Caco-2 (cell line): Measurements from ENCODE around the gene TTC39C. TPM values are rescaled to one million over a fixed set of nuclear protein-coding genes. Genes with fewer than 3 reads are reported as not detected.

Experiments
- BruUV-seq: library from RNA; stranded (reverse); fragments of 400-500 nt; replicated peaks from 2 replicates; lab custom pipeline; 2021; lab: Mats Ljungman, UMichigan
- CTCF ChIA-PET: fragments of 300-600 bp; sonication (Branson Sonifier 250); formaldehyde crosslinking; loops from one replicate; lab custom pipeline; 2022; ENCODE audit warnings: antibody characterized with exemption; lab: Charles Lee
- POLR2A ChIA-PET: fragments of 300-600 bp; sonication (Branson Sonifier 250); formaldehyde crosslinking; loops from one replicate; lab custom pipeline; 2022; ENCODE audit warnings: antibody characterized with exemption; lab: Charles Lee
- DNase-seq, 2 experiments: peaks; one replicate each; pipeline versions ENCODE4 v3.0.0 to v3.0.0-alpha.2; 2020 to 2022
- H3K27me3 ChIP-seq: replicated peaks from 2 replicates; pipeline ENCODE4 v1.6.0; 2011; ENCODE audit warnings: low read length; ENCODE audit not compliant: control insufficient read depth, insufficient read depth
- H3K36me3 ChIP-seq: 2 replicates; pipeline ENCODE4 v1.5.1; 2011; ENCODE audit warnings: low read length; ENCODE audit not compliant: control insufficient read depth, insufficient read depth
- H3K4me1 ChIP-seq: fragments of 250-450 bp; sonication (Bioruptor Pico); 2 replicates; pipeline ENCODE4 v1.5.1; 2020; ENCODE audit warnings: mild to moderate bottlenecking
- H3K4me3 ChIP-seq: 2 replicates; pipeline ENCODE4 v1.5.1; 2011; ENCODE audit warnings: low read depth, mild to moderate bottlenecking, control low read depth, low read length
- H3K9me3 ChIP-seq: fragments of 250-450 bp; sonication (Bioruptor Pico); 2 replicates; pipeline ENCODE4 v1.5.1; 2020; ENCODE audit warnings: mild to moderate bottlenecking, moderate library complexity
- H3K27ac Mint-ChIP-seq: one replicate; pipeline ENCODE4 v1.8.0; 2022; ENCODE audit warnings: mixed read lengths; ENCODE audit not compliant: unreplicated experiment
- H3K27me3 Mint-ChIP-seq: one replicate; pipeline ENCODE4 v1.8.0; 2022; ENCODE audit warnings: mixed read lengths; ENCODE audit not compliant: insufficient read depth, unreplicated experiment
- H3K36me3 Mint-ChIP-seq: one replicate; pipeline ENCODE4 v1.8.0; 2022; ENCODE audit warnings: mild to moderate bottlenecking, mixed read lengths; ENCODE audit not compliant: insufficient read depth, unreplicated experiment
- H3K4me1 Mint-ChIP-seq: one replicate; pipeline ENCODE4 v1.8.0; 2022; ENCODE audit warnings: low read depth, mixed read lengths; ENCODE audit not compliant: unreplicated experiment
- H3K4me3 Mint-ChIP-seq: one replicate; pipeline ENCODE4 v1.8.0; 2022; ENCODE audit warnings: mild to moderate bottlenecking, moderate library complexity, mixed read lengths; ENCODE audit not compliant: unreplicated experiment
- H3K9me3 Mint-ChIP-seq: one replicate; pipeline ENCODE4 v1.8.0; 2022; ENCODE audit warnings: mixed read lengths; ENCODE audit not compliant: unreplicated experiment
- intact Hi-C: fragments of 100-400 bp; cut with micrococcal nuclease; formaldehyde crosslinking; loops from one replicate; pipeline ENCODE4 v1.10.0; 2022; ENCODE audit not compliant: unreplicated experiment
- total RNA-seq: library from RNA; stranded (reverse); gene quantifications from 2 replicates; pipeline ENCODE4 v1.2.3, GENCODE V29; 2022
- TF ChIP-seq, protein P1 (sequence below), 2 experiments: fragments of 200-600 bp in 1 of 2; IDR thresholded peaks; 1 replicate in 1 of 2; 2 replicates in 1 of 2; pipeline versions ENCODE4 v1.5.1 to v1.8.0; 2011 to 2022; ENCODE audit warnings: antibody characterized with exemption in 1 of 2, control low read depth in 1 of 2, inconsistent platforms in 1 of 2, low read depth in 1 of 2, low read length in 1 of 2, mild to moderate bottlenecking in 1 of 2, moderate library complexity in 1 of 2; ENCODE audit not compliant: insufficient read depth in 1 of 2, severe bottlenecking in 1 of 2, unreplicated experiment in 1 of 2

TTC39C gene
- total RNA-seq, 1 experiment from 2014 or later, result 9.3 TPM

DNA sequence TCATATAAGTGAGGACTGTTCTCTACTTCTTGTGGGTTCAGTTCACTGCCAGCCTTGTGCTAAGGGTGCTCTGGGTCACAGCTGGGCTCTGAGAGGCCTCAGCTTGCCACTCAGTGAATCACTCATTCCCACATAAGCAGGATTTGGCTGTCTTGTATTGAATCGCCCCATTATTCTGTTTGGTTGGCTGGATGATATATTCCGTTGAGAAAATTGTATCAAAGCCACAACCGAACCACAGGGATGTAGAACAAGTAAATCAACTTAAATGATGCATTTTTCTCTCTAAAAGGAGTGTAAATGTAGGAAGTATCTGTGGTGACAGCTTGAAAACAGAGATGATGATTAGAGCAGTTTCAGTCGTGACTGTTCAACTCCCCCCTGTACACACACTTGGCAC is 39.6 kb downstream of the TTC39C start:
- peaks cover 13% of the 10 kb centered on the region for H3K4me1 Mint-ChIP-seq
- Histone ChIP-seq H3K36me3 (no peaks in the 10 kb centered on the region), H3K4me3 (no peak overlapping the region), H3K27me3 (no peaks in the 10 kb centered on the region), H3K4me1 (peaks cover 8% of the 10 kb centered on the region; the same call in 1 of the 2 replicates), H3K9me3 (no peaks in the 10 kb centered on the region)
- POLR2A ChIA-PET, result no interaction called here
- no peak for DNase-seq
- H3K9me3 Mint-ChIP-seq, result no peaks in the 10 kb centered on the region
- no TSS peak for BruUV-seq
- no peaks in the 10 kb centered on the region for H3K27me3 Mint-ChIP-seq
- H3K27ac Mint-ChIP-seq, result no peak overlapping the region
- intact Hi-C loops, result loop anchor here (5.0 to 10.0 kb wide), 2 partner anchors 37 to 61 kb away; no protein-coding TSS in a partner anchor
- TF ChIP-seq, protein P1, sequence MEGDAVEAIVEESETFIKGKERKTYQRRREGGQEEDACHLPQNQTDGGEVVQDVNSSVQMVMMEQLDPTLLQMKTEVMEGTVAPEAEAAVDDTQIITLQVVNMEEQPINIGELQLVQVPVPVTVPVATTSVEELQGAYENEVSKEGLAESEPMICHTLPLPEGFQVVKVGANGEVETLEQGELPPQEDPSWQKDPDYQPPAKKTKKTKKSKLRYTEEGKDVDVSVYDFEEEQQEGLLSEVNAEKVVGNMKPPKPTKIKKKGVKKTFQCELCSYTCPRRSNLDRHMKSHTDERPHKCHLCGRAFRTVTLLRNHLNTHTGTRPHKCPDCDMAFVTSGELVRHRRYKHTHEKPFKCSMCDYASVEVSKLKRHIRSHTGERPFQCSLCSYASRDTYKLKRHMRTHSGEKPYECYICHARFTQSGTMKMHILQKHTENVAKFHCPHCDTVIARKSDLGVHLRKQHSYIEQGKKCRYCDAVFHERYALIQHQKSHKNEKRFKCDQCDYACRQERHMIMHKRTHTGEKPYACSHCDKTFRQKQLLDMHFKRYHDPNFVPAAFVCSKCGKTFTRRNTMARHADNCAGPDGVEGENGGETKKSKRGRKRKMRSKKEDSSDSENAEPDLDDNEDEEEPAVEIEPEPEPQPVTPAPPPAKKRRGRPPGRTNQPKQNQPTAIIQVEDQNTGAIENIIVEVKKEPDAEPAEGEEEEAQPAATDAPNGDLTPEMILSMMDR (IDR thresholded peaks at IDR 0.05; ENCODE audit: insufficient read depth in 1 of 2, low read depth in 1 of 2, low read length in 1 of 2, severe bottlenecking in 1 of 2, unreplicated experiment in 1 of 2), result no peak
- H3K4me3 Mint-ChIP-seq, result no peak overlapping the region
- CTCF ChIA-PET, result no interaction called here
- no peaks in the 10 kb centered on the region for H3K36me3 Mint-ChIP-seq

DNA sequence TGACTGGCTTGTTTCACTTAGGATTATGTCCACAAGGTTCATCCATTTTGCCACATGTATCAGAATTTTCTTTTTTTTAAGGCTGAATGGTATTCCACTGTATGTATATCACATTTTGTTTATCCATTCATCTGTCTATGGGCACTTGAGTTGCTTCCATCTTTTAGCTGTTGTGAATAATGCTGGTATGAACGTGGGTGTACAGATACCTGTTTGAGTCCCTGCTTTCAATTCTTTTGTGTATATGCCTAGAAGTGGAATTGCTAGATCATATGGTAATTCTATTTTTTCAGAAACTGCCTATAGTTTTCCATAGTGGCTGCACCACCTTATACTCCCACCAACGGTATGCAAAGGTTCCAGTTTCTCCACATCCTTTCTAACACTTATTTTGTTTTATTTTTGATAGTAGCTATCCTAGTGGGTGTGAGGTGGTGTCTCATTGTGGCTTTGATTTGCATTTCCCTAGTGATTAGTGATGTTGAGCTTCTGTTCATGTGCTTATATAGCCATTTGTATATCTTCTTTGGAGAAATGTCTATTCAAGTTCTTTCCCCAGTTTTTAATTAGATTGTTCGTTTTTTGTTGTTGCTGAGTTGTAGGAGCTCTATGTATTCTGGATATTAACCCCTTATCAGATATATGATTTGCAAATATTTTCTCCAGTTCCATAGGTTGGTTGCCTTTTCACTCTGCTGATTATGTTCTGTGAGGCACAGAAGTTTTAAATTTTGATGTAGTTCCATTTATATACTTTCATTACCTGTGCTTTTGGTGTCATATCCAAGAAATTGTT is 40.7 kb downstream of the TTC39C start:
- TF ChIP-seq, protein P1 (IDR thresholded peaks at IDR 0.05; ENCODE audit: insufficient read depth in 1 of 2, low read depth in 1 of 2, low read length in 1 of 2, severe bottlenecking in 1 of 2, unreplicated experiment in 1 of 2), result no peak
- H3K4me1 Mint-ChIP-seq, result peaks cover 7% of the 10 kb centered on the region
- no TSS peak for BruUV-seq
- Histone ChIP-seq H3K27me3 (no peaks in the 10 kb centered on the region), H3K36me3 (no peaks in the 10 kb centered on the region), H3K9me3 (no peaks in the 10 kb centered on the region), H3K4me3 (no peak overlapping the region), H3K4me1 (peaks cover 8% of the 10 kb centered on the region; the same call in 1 of the 2 replicates)
- CTCF ChIA-PET, result no interaction called here
- no peaks in the 10 kb centered on the region for H3K27me3 Mint-ChIP-seq
- H3K4me3 Mint-ChIP-seq, result no peak overlapping the region
- no peak overlapping the region for H3K27ac Mint-ChIP-seq
- intact Hi-C loops, result loop anchor here (10.0 kb wide), 1 partner anchor 60 kb away; no protein-coding TSS in a partner anchor
- H3K36me3 Mint-ChIP-seq, result peaks cover 7% of the 10 kb centered on the region
- no peaks in the 10 kb centered on the region for H3K9me3 Mint-ChIP-seq
- POLR2A ChIA-PET, result no interaction called here
- DNase-seq, result no peak

DNA sequence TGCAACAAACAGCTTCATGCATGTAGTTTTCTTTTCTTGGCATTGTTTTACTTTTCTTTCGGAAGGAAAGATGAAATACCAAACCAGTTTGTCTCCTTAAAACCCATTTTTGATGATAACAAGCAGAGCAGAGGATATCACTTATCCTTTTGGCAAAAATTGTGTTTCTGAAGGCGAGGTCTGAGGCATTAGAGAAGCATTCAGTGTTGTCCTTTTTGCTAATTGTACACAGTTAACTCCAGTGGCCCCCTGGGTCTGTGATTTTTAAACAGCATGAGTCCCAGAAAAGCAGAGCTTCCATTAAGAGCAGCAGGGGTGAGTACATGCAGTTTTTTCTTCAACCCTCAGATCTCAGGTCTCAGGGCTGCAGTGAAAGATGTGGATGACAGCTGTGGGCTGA is 41.3 kb downstream of the TTC39C start:
- no peaks in the 10 kb centered on the region for H3K9me3 ChIP-seq
- Mint-ChIP-seq H3K9me3 (no peaks in the 10 kb centered on the region), H3K27me3 (no peaks in the 10 kb centered on the region), H3K36me3 (peaks cover 7% of the 10 kb centered on the region), H3K27ac (no peak overlapping the region), H3K4me3 (no peak overlapping the region), H3K4me1 (peaks cover 7% of the 10 kb centered on the region)
- H3K4me1 ChIP-seq, result peaks cover 8% of the 10 kb centered on the region; the same call in 1 of the 2 replicates
- TF ChIP-seq, protein P1 (IDR thresholded peaks at IDR 0.05; ENCODE audit: insufficient read depth in 1 of 2, low read depth in 1 of 2, low read length in 1 of 2, severe bottlenecking in 1 of 2, unreplicated experiment in 1 of 2), result no peak
- ChIA-PET CTCF (no interaction called here), POLR2A (no interaction called here)
- no TSS peak for BruUV-seq
- no peak for DNase-seq
- no peaks in the 10 kb centered on the region for H3K36me3 ChIP-seq
- intact Hi-C loops, result loop anchor here (10.0 kb wide), 1 partner anchor 59 kb away; no protein-coding TSS in a partner anchor
- H3K4me3 ChIP-seq, result no peak overlapping the region
- H3K27me3 ChIP-seq, result no peaks in the 10 kb centered on the region
